IPS-20b (cell line): Measurements from ENCODE around the gene BCL2L13.

Source experiments
- H3K27ac ChIP-seq: one replicate; pipeline ENCODE4 v1.5.1; 2013; ENCODE audit warnings: low read length
- H3K27me3 ChIP-seq: 2 replicates; pipeline ENCODE4 v1.6.1; 2013; ENCODE audit warnings: mild to moderate bottlenecking, low read length, inconsistent platforms; ENCODE audit not compliant: insufficient read depth
- H3K36me3 ChIP-seq: 2 replicates; pipeline ENCODE4 v1.6.1; 2013; ENCODE audit warnings: low read depth, mild to moderate bottlenecking, inconsistent platforms, low read length, moderate library complexity; ENCODE audit not compliant: insufficient read depth
- H3K4me1 ChIP-seq: 2 replicates; pipeline ENCODE4 v1.6.1; 2013; ENCODE audit warnings: mild to moderate bottlenecking, control low read depth, inconsistent platforms, low read length, moderate library complexity; ENCODE audit not compliant: insufficient read depth
- H3K4me3 ChIP-seq: 2 replicates; pipeline ENCODE4 v1.5.1; 2013; ENCODE audit warnings: mild to moderate bottlenecking, low read length, inconsistent platforms
- H3K9ac ChIP-seq: 2 replicates; pipeline ENCODE4 v1.6.1; 2013; ENCODE audit warnings: low read depth, mild to moderate bottlenecking, inconsistent platforms, low read length, moderate library complexity
- H3K9me3 ChIP-seq: 2 replicates; pipeline ENCODE4 v1.6.1; 2013; ENCODE audit warnings: mild to moderate bottlenecking, low read depth, low read length, inconsistent platforms; ENCODE audit not compliant: insufficient read depth

BCL2L13 gene

GRCh38 chr22:17698948-17699347 is 60.4 kb downstream of the BCL2L13 start:
- H3K36me3 ChIP-seq, result peaks cover 19% of the 10 kb centered on the region; the same call in 1 of the 2 replicates
- peaks cover 20% of the 10 kb centered on the region for H3K4me1 ChIP-seq
- no peak overlapping the region for H3K4me3 ChIP-seq
- no peak overlapping the region for H3K27ac ChIP-seq
- no peak overlapping the region for H3K9ac ChIP-seq
- no peaks in the 10 kb centered on the region for H3K9me3 ChIP-seq
- no peaks in the 10 kb centered on the region for H3K27me3 ChIP-seq

GRCh38 chr22:17699696-17700340 is 61.3 kb downstream of the BCL2L13 start:
- no peak overlapping the region for H3K4me3 ChIP-seq
- H3K9ac ChIP-seq, result no peak overlapping the region
- H3K9me3 ChIP-seq, result no peaks in the 10 kb centered on the region
- H3K27ac ChIP-seq, result no peak overlapping the region
- peaks cover 20% of the 10 kb centered on the region; the same call in 1 of the 2 replicates for H3K36me3 ChIP-seq
- H3K4me1 ChIP-seq, result peaks cover 20% of the 10 kb centered on the region
- H3K27me3 ChIP-seq, result no peaks in the 10 kb centered on the region

- Histone ChIP-seq H3K36me3 (peaks cover 17% of the 10 kb centered on the region; the same call in 1 of the 2 replicates), H3K9ac (no peak overlapping the region), H3K9me3 (no peaks in the 10 kb centered on the region), H3K27ac (no peak overlapping the region), H3K27me3 (no peaks in the 10 kb centered on the region), H3K4me1 (peaks cover 20% of the 10 kb centered on the region), H3K4me3 (peak overlapping the region; percentile 46; the same call in 1 of the 2 replicates)
Measured at GRCh38 chr22:17700778-17701177, 62.2 kb downstream of the BCL2L13 start.

GRCh38 chr22:17703811-17704210 is 65.3 kb downstream of the BCL2L13 start:
- no peak overlapping the region for H3K27ac ChIP-seq
- no peak overlapping the region for H3K9ac ChIP-seq
- H3K9me3 ChIP-seq, result no peaks in the 10 kb centered on the region
- H3K36me3 ChIP-seq, result peaks cover 17% of the 10 kb centered on the region; the same call in 1 of the 2 replicates
- no peaks in the 10 kb centered on the region for H3K27me3 ChIP-seq
- H3K4me3 ChIP-seq, result no peak overlapping the region
- H3K4me1 ChIP-seq, result peaks cover 24% of the 10 kb centered on the region

- no peaks in the 10 kb centered on the region for H3K9me3 ChIP-seq
- peaks cover 13% of the 10 kb centered on the region for H3K4me1 ChIP-seq
- no peak overlapping the region for H3K4me3 ChIP-seq
- peaks cover 17% of the 10 kb centered on the region; the same call in 1 of the 2 replicates for H3K36me3 ChIP-seq
- no peaks in the 10 kb centered on the region for H3K27me3 ChIP-seq
- no peak overlapping the region for H3K27ac ChIP-seq
- H3K9ac ChIP-seq, result no peak overlapping the region
Measured at GRCh38 chr22:17705546-17705945, 67.0 kb downstream of the BCL2L13 start.

GRCh38 chr22:17705951-17706900 is 67.7 kb downstream of the BCL2L13 start:
- Histone ChIP-seq H3K9ac (peak overlapping the region; percentile 48; the same call in 1 of the 2 replicates), H3K27me3 (no peaks in the 10 kb centered on the region), H3K4me1 (peaks cover 7% of the 10 kb centered on the region), H3K36me3 (peaks cover 17% of the 10 kb centered on the region; the same call in 1 of the 2 replicates), H3K4me3 (no peak overlapping the region), H3K9me3 (no peaks in the 10 kb centered on the region), H3K27ac (no peak overlapping the region)

- no peak overlapping the region for H3K9ac ChIP-seq
- H3K27me3 ChIP-seq, result no peaks in the 10 kb centered on the region
- H3K4me3 ChIP-seq, result no peak overlapping the region
- peaks cover 4% of the 10 kb centered on the region; the same call in 1 of the 2 replicates for H3K4me1 ChIP-seq
- no peak overlapping the region for H3K27ac ChIP-seq
- H3K9me3 ChIP-seq, result no peaks in the 10 kb centered on the region
- peaks cover 17% of the 10 kb centered on the region; the same call in 1 of the 2 replicates for H3K36me3 ChIP-seq
Measured at GRCh38 chr22:17706947-17707346, 68.4 kb downstream of the BCL2L13 start.

- H3K36me3 ChIP-seq, result peaks cover 17% of the 10 kb centered on the region; the same call in 1 of the 2 replicates
- H3K27ac ChIP-seq, result no peak overlapping the region
- no peak overlapping the region for H3K4me3 ChIP-seq
- peaks cover 4% of the 10 kb centered on the region; the same call in 1 of the 2 replicates for H3K4me1 ChIP-seq
- H3K9me3 ChIP-seq, result no peaks in the 10 kb centered on the region
- no peaks in the 10 kb centered on the region for H3K27me3 ChIP-seq
- H3K9ac ChIP-seq, result no peak overlapping the region
Measured at GRCh38 chr22:17707526-17707925, 69.0 kb downstream of the BCL2L13 start.

- Histone ChIP-seq H3K9ac (no peak overlapping the region), H3K9me3 (no peaks in the 10 kb centered on the region), H3K4me3 (no peak overlapping the region), H3K4me1 (peaks cover 4% of the 10 kb centered on the region; the same call in 1 of the 2 replicates), H3K27ac (no peak overlapping the region), H3K27me3 (no peaks in the 10 kb centered on the region), H3K36me3 (no peaks in the 10 kb centered on the region)
Measured at GRCh38 chr22:17710023-17710422, 71.5 kb downstream of the BCL2L13 start.

GRCh38 chr22:17712441-17712840 is 73.9 kb downstream of the BCL2L13 start:
- Histone ChIP-seq H3K4me3 (no peak overlapping the region), H3K27ac (no peak overlapping the region), H3K4me1 (no peaks in the 10 kb centered on the region), H3K9me3 (no peaks in the 10 kb centered on the region), H3K9ac (no peak overlapping the region), H3K36me3 (no peaks in the 10 kb centered on the region), H3K27me3 (no peaks in the 10 kb centered on the region)

- no peak overlapping the region for H3K9ac ChIP-seq
- no peaks in the 10 kb centered on the region for H3K4me1 ChIP-seq
- H3K4me3 ChIP-seq, result no peak overlapping the region
- no peaks in the 10 kb centered on the region for H3K36me3 ChIP-seq
- H3K27ac ChIP-seq, result no peak overlapping the region
- H3K27me3 ChIP-seq, result no peaks in the 10 kb centered on the region
- H3K9me3 ChIP-seq, result no peaks in the 10 kb centered on the region
Measured at GRCh38 chr22:17716529-17716928, 78.0 kb downstream of the BCL2L13 start.
